ENCODE measurements around the gene CCNI2.

DNA sequence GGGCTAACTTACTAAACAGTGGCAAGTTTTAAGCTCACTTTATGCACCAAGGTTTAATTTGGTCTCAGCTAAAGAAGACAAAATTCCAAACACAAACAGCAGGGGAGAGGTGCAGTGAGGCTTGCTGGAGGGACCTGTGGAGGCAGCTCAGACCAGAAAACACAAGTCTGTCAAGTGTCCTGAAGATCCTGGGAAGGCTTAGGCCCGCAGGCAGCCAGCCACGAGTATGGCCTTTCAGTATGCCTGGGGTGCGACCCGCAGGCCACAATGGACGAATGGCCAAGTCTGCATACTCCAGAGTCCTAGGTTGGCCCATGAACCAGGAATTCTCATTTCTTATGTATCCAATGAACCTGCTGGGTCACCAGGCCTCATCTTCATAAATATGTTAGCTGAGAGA lies 9.3 kb downstream of the CCNI2 start:
- TF ChIP-seq, protein P1, sequence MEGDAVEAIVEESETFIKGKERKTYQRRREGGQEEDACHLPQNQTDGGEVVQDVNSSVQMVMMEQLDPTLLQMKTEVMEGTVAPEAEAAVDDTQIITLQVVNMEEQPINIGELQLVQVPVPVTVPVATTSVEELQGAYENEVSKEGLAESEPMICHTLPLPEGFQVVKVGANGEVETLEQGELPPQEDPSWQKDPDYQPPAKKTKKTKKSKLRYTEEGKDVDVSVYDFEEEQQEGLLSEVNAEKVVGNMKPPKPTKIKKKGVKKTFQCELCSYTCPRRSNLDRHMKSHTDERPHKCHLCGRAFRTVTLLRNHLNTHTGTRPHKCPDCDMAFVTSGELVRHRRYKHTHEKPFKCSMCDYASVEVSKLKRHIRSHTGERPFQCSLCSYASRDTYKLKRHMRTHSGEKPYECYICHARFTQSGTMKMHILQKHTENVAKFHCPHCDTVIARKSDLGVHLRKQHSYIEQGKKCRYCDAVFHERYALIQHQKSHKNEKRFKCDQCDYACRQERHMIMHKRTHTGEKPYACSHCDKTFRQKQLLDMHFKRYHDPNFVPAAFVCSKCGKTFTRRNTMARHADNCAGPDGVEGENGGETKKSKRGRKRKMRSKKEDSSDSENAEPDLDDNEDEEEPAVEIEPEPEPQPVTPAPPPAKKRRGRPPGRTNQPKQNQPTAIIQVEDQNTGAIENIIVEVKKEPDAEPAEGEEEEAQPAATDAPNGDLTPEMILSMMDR (IDR thresholded peaks at IDR 0.05; ENCODE audit: extremely low read depth in 1 of 2, insufficient read depth in 1 of 2, low read depth in 1 of 2, low read length in 2 of 2), result no peak
- TF ChIP-seq POLR2AphosphoS5 (IDR thresholded peaks at IDR 0.05; ENCODE audit: insufficient read depth, low read depth, low read length) (no peak), MAX (IDR thresholded peaks at IDR 0.05; ENCODE audit: insufficient read depth, insufficient read length) (no peak), EZH2 (IDR thresholded peaks at IDR 0.05; ENCODE audit: borderline replicate concordance, low read depth, low read length, severe bottlenecking) (no peak), POLR2A (IDR thresholded peaks at IDR 0.05; ENCODE audit: low read depth, low read length) (no peak), FOS (IDR thresholded peaks at IDR 0.05; ENCODE audit: borderline replicate concordance, insufficient read depth, low read length) (no peak), MYC (IDR thresholded peaks at IDR 0.05; ENCODE audit: low read depth, low read length) (no peak), GATA2 (IDR thresholded peaks at IDR 0.05; ENCODE audit: insufficient read depth, insufficient read length, low read depth, low read length) (no peak)
